Measurements from ENCODE around the gene PTPRN2. TPM values are rescaled to one million over a fixed set of nuclear protein-coding genes. Genes with fewer than 3 reads are reported as not detected.
"Not testable (repeated sequence)": the region's sequence is repeated elsewhere in the genome, so short reads cannot be mapped to it uniquely, and the experiment has no call there.

Gene PTPRN2
- total RNA-seq, 1 donor from 2014 or later, result 1.2 TPM

DNA sequence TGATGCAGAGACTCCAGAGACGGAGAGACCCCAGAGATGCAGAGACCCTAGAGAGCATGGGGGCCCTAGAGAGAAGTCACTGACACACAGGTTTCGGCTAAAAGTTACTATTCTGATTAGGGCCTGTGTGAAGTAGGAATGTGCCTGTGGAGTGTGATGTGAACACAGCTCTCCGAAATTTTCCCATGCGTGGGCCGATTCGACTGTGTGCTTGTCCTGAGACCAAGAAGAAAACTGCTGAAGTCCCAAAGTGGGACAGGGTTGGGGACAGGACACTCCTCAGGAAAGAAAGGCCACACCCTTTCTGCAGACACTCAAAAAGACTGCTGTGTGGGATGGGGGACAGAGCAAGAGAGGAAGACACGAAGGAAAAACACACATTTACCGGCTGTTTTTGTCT is 533.5 kb downstream of the PTPRN2 start:
- no peak for DNase-seq (ENCODE audit: low read depth)

- no peak for DNase-seq (ENCODE audit: low read depth)
These were observed 534.3 kb downstream of the PTPRN2 start for GRCh38 chr7:158053183-158053915.

DNA sequence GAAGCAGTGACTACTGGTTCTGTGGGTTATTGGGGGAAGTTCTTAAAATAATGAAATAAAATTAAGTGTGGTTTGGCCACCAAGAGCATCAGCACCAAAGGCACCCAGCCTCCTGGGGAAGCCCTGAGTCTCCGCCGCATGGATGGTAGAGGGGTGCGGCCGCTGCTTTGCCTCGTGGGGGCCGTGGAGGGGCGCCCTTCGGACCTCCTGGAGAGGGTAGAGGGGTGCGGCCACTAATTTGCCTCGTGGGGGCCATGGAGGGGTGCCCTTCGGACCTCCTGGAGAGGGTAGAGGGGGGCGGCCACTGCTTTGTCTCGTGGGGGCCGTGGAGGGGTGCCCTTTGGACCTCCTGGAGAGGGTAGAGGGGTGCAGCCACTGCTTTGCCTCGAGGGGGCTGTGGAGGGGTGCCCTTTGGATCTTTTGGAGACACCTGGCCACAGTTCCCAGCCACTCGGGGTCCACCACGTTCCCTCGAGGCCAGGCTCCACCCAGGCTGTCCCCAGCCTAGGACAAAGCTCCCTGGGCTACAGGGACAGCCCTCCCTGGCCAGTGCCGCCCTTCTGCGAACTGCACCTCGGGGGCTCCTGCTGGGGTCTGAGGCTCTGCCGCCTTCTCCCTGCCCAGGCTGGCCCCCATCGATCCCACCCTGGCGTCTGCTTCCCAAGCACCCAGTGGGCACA is 535.1 kb downstream of the PTPRN2 start:
- DNase-seq (ENCODE audit: low read depth), result no peak

DNA sequence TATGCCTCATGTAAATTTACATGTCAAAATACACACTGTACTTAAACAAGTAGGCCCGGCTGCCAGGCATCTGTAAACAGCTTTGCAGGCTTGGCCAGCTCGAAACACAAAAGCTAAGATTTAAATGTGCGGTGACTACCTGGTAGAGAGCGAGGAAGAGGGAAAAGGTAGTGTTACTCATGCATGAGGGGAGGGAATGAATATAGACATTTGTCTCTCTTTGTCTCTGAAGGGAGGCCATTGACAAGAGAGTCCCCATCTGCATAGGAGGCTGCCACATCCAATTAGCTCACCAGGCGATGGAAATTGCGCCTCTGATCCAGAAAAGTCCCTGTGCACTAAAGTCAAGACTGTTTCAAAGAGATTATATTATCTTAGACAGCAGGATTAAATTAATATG is 535.8 kb downstream of the PTPRN2 start:
- DNase-seq (ENCODE audit: low read depth), result no peak

- DNase-seq (ENCODE audit: low read depth), result no peak
These were observed 536.5 kb downstream of the PTPRN2 start for GRCh38 chr7:158050978-158051651.

DNA sequence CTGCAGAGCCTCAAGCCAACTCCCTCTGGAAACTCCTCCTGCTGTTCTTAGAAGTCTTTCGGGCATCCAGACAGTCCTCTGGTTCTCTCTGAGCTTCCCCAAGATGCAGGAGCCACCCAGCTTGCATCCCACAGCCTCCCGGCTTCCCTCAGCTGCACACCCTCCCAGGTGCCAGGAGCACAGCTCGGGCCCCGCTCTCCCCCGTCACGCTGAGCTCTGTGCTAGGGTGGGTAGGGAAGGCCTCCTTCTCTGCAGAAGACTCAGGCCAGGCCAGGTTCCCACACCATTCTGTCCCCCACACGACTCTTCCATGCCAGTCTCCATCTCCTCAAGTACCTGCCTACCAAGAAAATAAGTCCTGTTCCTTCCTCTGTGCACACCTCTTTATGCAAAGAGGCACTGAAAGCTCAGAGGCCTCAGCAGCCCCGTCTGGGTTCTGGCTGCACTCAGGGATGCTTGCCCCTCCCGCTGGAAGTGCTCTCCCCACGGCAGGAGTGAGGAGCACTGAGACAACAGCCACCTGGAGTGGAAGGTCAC is 537.1 kb downstream of the PTPRN2 start:
- no peak for DNase-seq (ENCODE audit: low read depth)

DNA sequence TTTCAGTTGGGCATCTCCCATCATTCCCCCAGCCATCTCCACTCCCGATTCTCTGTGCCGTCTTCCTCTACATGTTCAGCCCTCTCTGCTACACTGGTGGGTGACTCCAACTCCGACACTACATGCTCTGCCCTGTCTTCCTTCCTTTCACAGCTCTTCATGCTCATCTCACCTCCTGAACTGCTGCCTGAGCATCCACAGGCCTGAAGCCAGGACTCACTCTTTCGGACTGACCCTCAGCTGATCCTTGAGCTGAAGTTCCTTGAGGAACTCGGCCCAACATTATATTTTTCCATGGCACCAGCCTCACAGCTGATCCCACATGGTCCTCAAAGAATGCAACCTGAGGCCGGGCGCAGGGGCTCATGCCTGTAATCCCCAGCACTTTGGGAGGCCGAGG is 538.4 kb downstream of the PTPRN2 start:
- no peak for DNase-seq (ENCODE audit: low read depth)

- no peak for DNase-seq (ENCODE audit: low read depth)
These were observed 539.1 kb downstream of the PTPRN2 start for GRCh38 chr7:158048569-158048968.

GRCh38 chr7:158047391-158048059 is 540.1 kb downstream of the PTPRN2 start:
- no peak for DNase-seq (ENCODE audit: low read depth)

DNA sequence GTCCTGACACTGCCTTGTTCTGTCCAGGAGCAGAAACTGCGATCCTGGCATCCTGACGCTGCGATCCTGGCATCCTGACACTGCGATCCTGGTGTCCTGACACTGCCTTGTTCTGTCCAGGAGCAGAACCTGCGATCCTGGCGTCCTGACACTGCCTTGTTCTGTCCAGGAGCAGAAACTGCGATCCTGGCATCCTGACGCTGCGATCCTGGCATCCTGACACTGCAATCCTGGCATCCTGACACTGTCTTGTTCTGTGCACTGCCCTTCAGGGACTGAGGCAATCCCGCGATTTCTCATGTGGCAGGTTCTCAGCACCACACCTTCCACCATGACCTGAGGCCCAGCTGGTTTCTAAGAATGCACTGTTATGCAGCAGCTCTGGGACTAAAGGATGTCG is 541.4 kb downstream of the PTPRN2 start:
- DNase-seq (ENCODE audit: low read depth), result not testable (repeated sequence)

DNA sequence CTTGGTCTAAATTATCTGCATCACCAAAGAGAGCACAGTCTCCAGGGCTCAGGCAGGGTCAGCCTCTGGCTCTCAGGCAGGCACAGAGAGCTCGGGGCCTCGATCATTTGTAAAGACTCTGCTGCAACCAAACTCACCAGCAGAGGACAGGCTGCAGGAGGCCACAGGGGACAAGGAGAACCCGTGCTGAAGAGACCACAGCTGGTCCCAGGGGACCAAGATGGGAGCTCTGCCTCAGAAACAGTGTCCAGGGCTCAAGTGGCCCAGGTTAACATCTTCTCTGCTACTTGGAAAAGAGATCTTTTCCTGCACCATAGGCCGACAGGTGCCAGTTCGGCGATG is 543.2 kb downstream of the PTPRN2 start:
- no peak for DNase-seq (ENCODE audit: low read depth)

- DNase-seq (ENCODE audit: low read depth), result no peak
These were observed 543.8 kb downstream of the PTPRN2 start for GRCh38 chr7:158043551-158044481.

- DNase-seq (ENCODE audit: low read depth), result no peak
These were observed 545.3 kb downstream of the PTPRN2 start for GRCh38 chr7:158042156-158042880.

- no peak for DNase-seq (ENCODE audit: low read depth)
These were observed 547.4 kb downstream of the PTPRN2 start for GRCh38 chr7:158040199-158040598.

- DNase-seq (ENCODE audit: low read depth), result no peak
These were observed 548.4 kb downstream of the PTPRN2 start for GRCh38 chr7:158039270-158039669.

- no peak for DNase-seq (ENCODE audit: low read depth)
These were observed 550.4 kb downstream of the PTPRN2 start for GRCh38 chr7:158037211-158037610.

DNA sequence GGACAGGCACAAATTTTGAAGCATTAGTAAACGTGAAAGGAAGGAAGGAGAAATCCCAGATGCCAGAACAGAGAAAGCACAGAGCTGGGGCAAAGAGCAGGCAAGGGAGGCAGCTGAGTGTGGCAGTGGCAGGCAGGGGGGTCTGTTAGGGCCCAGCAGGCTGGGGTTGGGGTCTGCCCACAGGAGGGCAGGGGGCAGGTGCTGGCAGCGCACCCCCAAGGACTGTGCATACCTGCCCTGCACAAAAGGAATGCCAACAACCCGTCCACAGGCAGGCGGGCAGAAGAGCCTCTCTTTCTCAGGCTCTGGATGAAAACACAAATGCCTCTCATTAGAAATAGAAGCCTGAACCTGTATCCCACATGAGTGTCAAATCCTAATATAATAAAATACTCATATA is 552.3 kb downstream of the PTPRN2 start:
- DNase-seq (ENCODE audit: low read depth), result no peak

DNA sequence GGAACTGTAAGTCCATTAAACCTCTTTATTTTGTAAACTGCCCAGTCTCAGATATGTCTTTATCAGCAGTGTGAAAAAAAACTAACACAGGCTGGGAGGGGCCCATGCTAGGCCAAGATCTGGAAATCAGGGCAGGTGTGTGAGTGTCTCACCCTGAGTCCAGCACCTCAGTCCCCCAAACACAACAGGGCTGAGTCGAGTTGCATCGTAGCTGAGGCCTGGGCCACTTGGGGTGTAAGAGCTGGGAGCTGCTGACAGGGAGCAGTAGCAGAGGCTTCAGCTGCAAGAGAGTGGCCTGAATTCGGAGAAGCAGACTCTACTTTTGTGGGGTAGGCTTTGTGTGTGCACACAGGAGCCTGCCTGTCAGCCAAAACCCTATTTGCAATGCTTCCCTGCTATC is 553.1 kb downstream of the PTPRN2 start:
- DNase-seq (ENCODE audit: low read depth), result no peak

- DNase-seq (ENCODE audit: low read depth), result not testable (repeated sequence)
These were observed 553.7 kb downstream of the PTPRN2 start for GRCh38 chr7:158033925-158034324.

- no peak for DNase-seq (ENCODE audit: low read depth)
These were observed 554.4 kb downstream of the PTPRN2 start for GRCh38 chr7:158033196-158033595.
